PC-3 (cell line): Measurements from ENCODE around the gene CCNE1.

Experiments used
- EZH2 ChIP-seq: fragments of 300-600 bp; sonication (generic); IDR thresholded peaks from one replicate; pipeline ENCODE4 v1.6.1; 2017; ENCODE audit warnings: antibody characterized with exemption, mild to moderate bottlenecking, low read length; ENCODE audit not compliant: unreplicated experiment
- TF ChIP-seq, protein P1 (sequence below): fragments of 300-600 bp; sonication (generic); conservative IDR thresholded peaks from 2 replicates; pipeline ENCODE4 v1.5.1; 2017; ENCODE audit warnings: antibody characterized with exemption, low read depth, mild to moderate bottlenecking, low read length

DNA sequence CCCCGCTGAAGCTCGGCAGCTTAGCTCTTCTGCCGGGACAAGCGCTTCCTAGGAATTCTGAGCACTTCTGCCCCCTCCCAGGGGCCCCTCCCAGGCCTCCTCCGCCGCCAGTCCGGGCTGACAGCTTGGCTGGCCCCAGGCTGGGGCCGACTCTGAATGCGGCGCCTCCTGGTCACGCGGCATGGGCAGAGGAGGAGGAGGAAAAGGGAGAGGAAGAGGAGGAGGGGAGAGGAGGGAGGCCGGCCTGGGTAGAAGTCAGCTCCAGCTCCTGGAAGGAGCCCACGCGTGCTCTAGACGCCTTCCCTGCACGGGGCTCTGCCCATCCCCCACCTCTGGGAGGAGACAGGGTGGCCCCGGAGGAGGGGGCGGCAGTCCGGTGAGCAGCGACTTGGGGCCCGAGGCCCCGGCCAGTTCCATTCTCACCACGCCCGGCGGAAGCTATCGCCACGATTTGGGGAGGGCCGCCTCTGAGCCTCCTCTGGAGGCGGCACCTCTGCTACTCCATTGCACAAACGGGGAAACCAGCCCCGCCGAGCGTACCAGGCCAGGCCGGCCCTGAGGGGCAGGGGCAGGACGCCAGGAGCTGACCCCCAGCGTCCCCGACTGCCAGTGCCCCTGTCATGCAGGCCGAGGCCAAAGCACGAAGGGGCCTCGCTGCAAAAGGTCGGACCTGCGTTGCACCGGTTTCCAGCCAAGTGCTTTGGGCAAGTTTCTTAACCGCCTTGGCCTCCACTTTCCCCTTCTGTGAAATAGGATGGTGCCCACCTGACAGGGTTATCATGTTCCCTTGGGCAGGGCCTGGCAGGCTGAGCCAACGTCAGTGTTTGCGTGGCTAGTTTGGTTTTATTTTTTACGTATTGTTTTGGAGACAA is 31.6 kb downstream of the CCNE1 start:
- TF ChIP-seq, protein P1, sequence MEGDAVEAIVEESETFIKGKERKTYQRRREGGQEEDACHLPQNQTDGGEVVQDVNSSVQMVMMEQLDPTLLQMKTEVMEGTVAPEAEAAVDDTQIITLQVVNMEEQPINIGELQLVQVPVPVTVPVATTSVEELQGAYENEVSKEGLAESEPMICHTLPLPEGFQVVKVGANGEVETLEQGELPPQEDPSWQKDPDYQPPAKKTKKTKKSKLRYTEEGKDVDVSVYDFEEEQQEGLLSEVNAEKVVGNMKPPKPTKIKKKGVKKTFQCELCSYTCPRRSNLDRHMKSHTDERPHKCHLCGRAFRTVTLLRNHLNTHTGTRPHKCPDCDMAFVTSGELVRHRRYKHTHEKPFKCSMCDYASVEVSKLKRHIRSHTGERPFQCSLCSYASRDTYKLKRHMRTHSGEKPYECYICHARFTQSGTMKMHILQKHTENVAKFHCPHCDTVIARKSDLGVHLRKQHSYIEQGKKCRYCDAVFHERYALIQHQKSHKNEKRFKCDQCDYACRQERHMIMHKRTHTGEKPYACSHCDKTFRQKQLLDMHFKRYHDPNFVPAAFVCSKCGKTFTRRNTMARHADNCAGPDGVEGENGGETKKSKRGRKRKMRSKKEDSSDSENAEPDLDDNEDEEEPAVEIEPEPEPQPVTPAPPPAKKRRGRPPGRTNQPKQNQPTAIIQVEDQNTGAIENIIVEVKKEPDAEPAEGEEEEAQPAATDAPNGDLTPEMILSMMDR = no peak
- TF ChIP-seq EZH2 = no peak
